Esophagus muscularis mucosa (tissue), 4 donors: ENCODE data around the gene DPP7.

ENCODE experiments used
- CTCF ChIP-seq, 3 experiments: fragments of 200-600 bp in 2 of 3; fragments of 450-650 bp in 1 of 3; sonication (generic) in 2 of 3; IDR thresholded peaks; one replicate each; pipeline ENCODE4 v1.5.1; 2017 to 2019; ENCODE audit warnings: antibody characterized with exemption in 3 of 3, mild to moderate bottlenecking in 2 of 3, moderate library complexity in 1 of 3
- EP300 ChIP-seq: sonication (generic); formaldehyde crosslinking; IDR thresholded peaks from one replicate; pipeline ENCODE4 v1.6.1; 2017; ENCODE audit warnings: antibody characterized with exemption
- POLR2A ChIP-seq: fragments of 450-650 bp; IDR thresholded peaks from one replicate; pipeline ENCODE4 v1.6.1; 2017; ENCODE audit warnings: antibody characterized with exemption, moderate library complexity, mild to moderate bottlenecking, low read depth

GRCh38 chr9:137110911-137111787 lies 3.4 kb downstream of the DPP7 start:
- TF ChIP-seq CTCF (IDR thresholded peaks at IDR 0.05) = no peak
- TF ChIP-seq POLR2A = no peak
- TF ChIP-seq EP300 = no peak
